Measurements from ENCODE around the gene SFXN5. TPM values are rescaled to one million over a fixed set of nuclear protein-coding genes. Genes with fewer than 3 reads are reported as not detected.

SFXN5 gene
- total and polyA plus RNA-seq, 2 of the 4 experiments (the other 2 are of a cell fraction), result 8.6 to 17.0 TPM

DNA sequence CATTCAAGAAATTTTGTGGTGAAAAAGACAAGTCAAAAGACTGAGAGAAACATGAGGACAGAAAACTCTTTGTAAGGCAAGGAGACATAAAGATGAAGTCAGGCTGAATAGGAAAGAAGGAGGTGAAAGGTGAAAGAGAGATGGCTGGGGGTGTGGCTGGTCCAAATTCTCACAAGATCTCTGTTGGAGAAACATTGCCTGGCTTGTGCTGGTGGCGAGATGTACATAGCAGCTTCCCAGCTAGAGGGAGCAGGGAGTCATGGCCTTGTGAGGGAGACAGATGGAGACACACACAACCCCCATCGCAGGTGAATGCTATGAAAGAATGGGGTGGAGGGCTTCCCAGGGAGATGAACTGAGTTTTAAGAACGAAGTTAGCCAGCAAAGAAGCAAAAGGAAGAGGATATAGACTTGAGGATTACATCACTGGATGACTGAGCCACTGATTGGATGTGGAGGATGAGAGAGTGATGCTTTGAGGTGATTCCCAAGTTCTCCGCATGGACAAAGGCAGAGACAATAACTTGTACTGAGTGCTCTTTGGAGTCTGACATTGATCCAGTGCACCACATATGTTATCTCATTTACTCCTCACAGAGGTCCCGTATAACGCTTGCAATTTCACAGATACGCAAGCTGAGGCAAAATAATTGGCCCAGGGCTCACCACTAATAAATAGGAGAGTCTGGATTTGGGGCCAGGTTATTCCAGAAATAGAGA lies 157.9 kb downstream of the SFXN5 start:
- DNase-seq (no peak), ATAC-seq (ENCODE audit: low read depth) (no peak)
- Histone ChIP-seq H2BK120ac (ENCODE audit: low read depth, low read length) (no peak overlapping the region), H3K9me1 (ENCODE audit: insufficient read depth, low read length) (no peaks in the 10 kb centered on the region), H3K27me3 (ENCODE audit: control insufficient read depth, insufficient read depth, low read length) (peaks cover 82% of the 10 kb centered on the region), H4K8ac (ENCODE audit: low read depth in 2 of 2, low read length in 2 of 2) (no peak overlapping the region), H3K23ac (ENCODE audit: low read depth, low read length) (no peak overlapping the region), H3K4me3 (ENCODE audit: insufficient read depth, low read depth, low read length) (no peak overlapping the region), H3K9me3 (ENCODE audit: control insufficient read depth, insufficient read depth, low read length) (peaks cover 15% of the 10 kb centered on the region), H3K4me2 (ENCODE audit: low read depth, low read length) (no peak overlapping the region), H3K14ac (replicated peaks; ENCODE audit: low read depth, low read length) (no peak overlapping the region), H3K36me3 (ENCODE audit: control insufficient read depth, insufficient read depth, low read length) (no peaks in the 10 kb centered on the region), H4K20me1 (ENCODE audit: insufficient read depth, low read length) (peaks cover 32% of the 10 kb centered on the region), H3K18ac (ENCODE audit: low read depth, low read length) (no peak overlapping the region), H4K91ac (ENCODE audit: insufficient read depth, low read depth, low read length) (no peak overlapping the region), H2BK15ac (ENCODE audit: low read depth, low read length) (no peak overlapping the region), H4K5ac (ENCODE audit: low read depth, low read length) (no peak overlapping the region), H2BK5ac (ENCODE audit: low read depth, low read length, poor library complexity, severe bottlenecking) (no peak overlapping the region), H2AK5ac (ENCODE audit: low read depth, low read length) (no peak overlapping the region), H3K4me1 (ENCODE audit: control insufficient read depth, insufficient read depth, low read length) (peaks cover 2% of the 10 kb centered on the region; the same call in 1 of the 2 replicates), H3K56ac (ENCODE audit: extremely low read depth, insufficient read depth, low read length) (no peak overlapping the region), H2AFZ (replicated peaks; ENCODE audit: low read length, poor library complexity) (no peak overlapping the region), H3K27ac (ENCODE audit: insufficient read depth, low read length) (no peak overlapping the region), H3K79me1 (ENCODE audit: low read depth in 1 of 2, low read length in 2 of 2) (no peaks in the 10 kb centered on the region), H2AK9ac (replicated peaks; ENCODE audit: low read depth, low read length, poor library complexity) (no peak overlapping the region), H3K4ac (ENCODE audit: low read depth, low read length) (no peak overlapping the region), H2BK20ac (ENCODE audit: low read depth, low read length) (no peak overlapping the region), H3K9ac (ENCODE audit: low read depth, low read length) (no peak overlapping the region)
- in situ Hi-C loops (cut with MboI; ENCODE audit: low sequenced_read_pairs) (no loop called here), intact Hi-C loops (cut with micrococcal nuclease) (no loop called here), dilution Hi-C loops (cut with HindIII; ENCODE audit: low sequenced_read_pairs, unreplicated experiment) (no loop called here)
- ChIA-PET POLR2A (ENCODE audit: unreplicated experiment) (no interaction called here), CTCF (no interaction called here)
- WGBS, 2 experiments (ENCODE audit: extremely low coverage in 2 of 2, insufficient read length in 1 of 2), result 6% methylated on average over 2 of the region's 7 CpGs; no CpG with 5 or more reads in 1 of the 2 experiments
- BruUV-seq (replicated peaks), result no TSS peak
- TF ChIP-seq MXI1 (IDR thresholded peaks at IDR 0.05; ENCODE audit: borderline replicate concordance, low read depth, low read length), result no peak
- TF ChIP-seq CTCF (conservative IDR thresholded peaks at IDR 0.05; ENCODE audit: low read depth, low read length), result no peak
- no peak for TF ChIP-seq NFE2L2 (IDR thresholded peaks at IDR 0.05; ENCODE audit: low read depth, low read length)
- no peak for TF ChIP-seq BHLHE40 (IDR thresholded peaks at IDR 0.05; ENCODE audit: low read depth, low read length)
- no peak for TF ChIP-seq MAFK (IDR thresholded peaks at IDR 0.05; ENCODE audit: low read depth, low read length)
- TF ChIP-seq RFX5 (IDR thresholded peaks at IDR 0.05; ENCODE audit: low read depth, low read length), result no peak
- TF ChIP-seq RAD21 (IDR thresholded peaks at IDR 0.05; ENCODE audit: low read length), result no peak
- TF ChIP-seq CHD1 (IDR thresholded peaks at IDR 0.05; ENCODE audit: low read depth, low read length), result no peak
- no peak for TF ChIP-seq MAZ (IDR thresholded peaks at IDR 0.05; ENCODE audit: borderline replicate concordance, low read depth, low read length)
- TF ChIP-seq FOS (IDR thresholded peaks at IDR 0.05; ENCODE audit: low read depth, low read length), result no peak
- no peak for TF ChIP-seq RCOR1 (IDR thresholded peaks at IDR 0.05; ENCODE audit: insufficient replicate concordance, low read length)

Data from IMR-90 (cell line).